Stimulated activated CD8-positive, alpha-beta memory T cell treated with anti-CD3 and anti-CD28 coated beads, Interleukin-2, amount 100 ng/mL, for 48 hours (primary cell): Measurements from ENCODE around the gene HOOK2.
A peak's percentile ranks its signal among the peaks of the same experiment; 100 is the strongest.

Experiments
- DNase-seq, 2 donors: peaks; one replicate each; pipeline ENCODE4 v3.0.0-alpha.2; 2020; ENCODE audit warnings: low read depth in 2 of 2

HOOK2 gene

GRCh38 chr19:12782424-12783290 lies 7.3 kb upstream of the HOOK2 start:
- DNase-seq, result peak; percentile 89 to 95

- DNase-seq, result no peak
These were observed 6.7 kb upstream of the HOOK2 start for GRCh38 chr19:12782174-12782423.

- no peak for DNase-seq
These were observed 4.0 kb upstream of the HOOK2 start for GRCh38 chr19:12779162-12779993.

- no peak for DNase-seq
These were observed 3.5 kb upstream of the HOOK2 start for GRCh38 chr19:12778905-12779161.

- DNase-seq, result no peak
These were observed 2.9 kb upstream of the HOOK2 start for GRCh38 chr19:12778017-12778904.

GRCh38 chr19:12777217-12778016 lies 2.1 kb upstream of the HOOK2 start:
- DNase-seq, result peak; percentile 75 to 78

GRCh38 chr19:12773571-12773970 lies 1.8 kb downstream of the HOOK2 start:
- no peak for DNase-seq

GRCh38 chr19:12772323-12772722 lies 3.0 kb downstream of the HOOK2 start:
- DNase-seq, result no peak

GRCh38 chr19:12770922-12771321 lies 4.4 kb downstream of the HOOK2 start:
- no peak for DNase-seq

GRCh38 chr19:12769689-12770088 lies 5.7 kb downstream of the HOOK2 start:
- no peak for DNase-seq

GRCh38 chr19:12767666-12768065 lies 7.7 kb downstream of the HOOK2 start:
- DNase-seq, result no peak

- no peak for DNase-seq
These were observed 8.2 kb downstream of the HOOK2 start for GRCh38 chr19:12767150-12767549.

- DNase-seq, result peak; percentile 67 to 78
These were observed 9.3 kb downstream of the HOOK2 start for GRCh38 chr19:12766051-12766521.

- DNase-seq, result no peak
These were observed 10.7 kb downstream of the HOOK2 start for GRCh38 chr19:12764698-12765097.

- DNase-seq, result no peak
These were observed 12.3 kb downstream of the HOOK2 start for GRCh38 chr19:12763100-12763499.

- no peak for DNase-seq
These were observed 15.7 kb downstream of the HOOK2 start for GRCh38 chr19:12759686-12760085.

GRCh38 chr19:12757544-12758274 lies 17.6 kb downstream of the HOOK2 start:
- peak; percentile 55 to 59 for DNase-seq

GRCh38 chr19:12756150-12756883 lies 19.0 kb downstream of the HOOK2 start:
- no peak for DNase-seq

GRCh38 chr19:12754465-12755196 lies 20.7 kb downstream of the HOOK2 start:
- no peak for DNase-seq
